GM21367 (cell line): Measurements from ENCODE around the gene DCTN5.

Source experiments
- ATAC-seq: cut with Tn5 transposase; IDR thresholded peaks from one replicate; pipeline ENCODE4 v1.9.1; 2021; ENCODE audit not compliant: unreplicated experiment

The DCTN5 gene

GRCh38 chr16:23651943-23652468, 10.7 kb downstream of the DCTN5 start:
- ATAC-seq, result no peak

- no peak for ATAC-seq
These were observed 22.7 kb downstream of the DCTN5 start for GRCh38 chr16:23663918-23664317.

- no peak for ATAC-seq
These were observed 25.5 kb downstream of the DCTN5 start for GRCh38 chr16:23666571-23667354.

GRCh38 chr16:23667355-23667659, 26.0 kb downstream of the DCTN5 start:
- ATAC-seq, result no peak

- no peak for ATAC-seq
These were observed 27.0 kb downstream of the DCTN5 start for GRCh38 chr16:23668225-23668624.

- no peak for ATAC-seq
These were observed 27.6 kb downstream of the DCTN5 start for GRCh38 chr16:23668873-23669272.

- ATAC-seq, result peak; percentile 83
These were observed 29.0 kb downstream of the DCTN5 start for GRCh38 chr16:23670137-23670776.

GRCh38 chr16:23673971-23674614, 32.8 kb downstream of the DCTN5 start:
- ATAC-seq, result no peak

- no peak for ATAC-seq
These were observed 35.7 kb downstream of the DCTN5 start for GRCh38 chr16:23676924-23677480.

GRCh38 chr16:23678430-23679273, 37.4 kb downstream of the DCTN5 start, which contains the start of gene PLK1:
PLK1 (plus strand) TSS chr16:23678889; CDS start chr16:23678933, 44 bp downstream.
- peak; percentile 83 for ATAC-seq

- no peak for ATAC-seq
These were observed 38.2 kb downstream of the DCTN5 start for GRCh38 chr16:23679274-23679985.

- no peak for ATAC-seq
These were observed 38.7 kb downstream of the DCTN5 start for GRCh38 chr16:23679986-23680336.

- ATAC-seq, result no peak
These were observed 40.9 kb downstream of the DCTN5 start for GRCh38 chr16:23682181-23682580.

GRCh38 chr16:23683487-23683886, 42.2 kb downstream of the DCTN5 start:
- no peak for ATAC-seq

- no peak for ATAC-seq
These were observed 46.0 kb downstream of the DCTN5 start for GRCh38 chr16:23687034-23687808.

- no peak for ATAC-seq
These were observed 48.3 kb downstream of the DCTN5 start for GRCh38 chr16:23689442-23690187.

- ATAC-seq, result no peak
These were observed 49.7 kb downstream of the DCTN5 start for GRCh38 chr16:23690771-23691482.
